Neuronal stem cell (in vitro differentiated cells): Measurements from ENCODE around the gene SHMT2.

Experiments used
- DNase-seq: peaks from one replicate; pipeline ENCODE4 v3.0.0-alpha.2; 2013; ENCODE audit warnings: low spot score
- H2AFZ ChIP-seq: one replicate; pipeline ENCODE4 v1.6.1; 2013; ENCODE audit warnings: mild to moderate bottlenecking, low read length, inconsistent platforms
- H2AK5ac ChIP-seq: 2 replicates; pipeline ENCODE4 v1.6.1; 2013; ENCODE audit warnings: low read depth, mild to moderate bottlenecking, inconsistent platforms, low read length, moderate library complexity, mixed read lengths
- H2BK120ac ChIP-seq: 2 replicates; pipeline ENCODE4 v1.6.1; 2013; ENCODE audit warnings: low read depth, mild to moderate bottlenecking, inconsistent platforms, low read length, moderate library complexity, mixed read lengths
- H2BK12ac ChIP-seq: one replicate; pipeline ENCODE4 v1.6.1; 2013; ENCODE audit warnings: low read length, inconsistent platforms
- H2BK15ac ChIP-seq: 2 replicates; pipeline ENCODE4 v1.6.1; 2013; ENCODE audit warnings: mild to moderate bottlenecking, low read length, inconsistent platforms, mixed read lengths
- H2BK5ac ChIP-seq: one replicate; pipeline ENCODE4 v1.6.1; 2013; ENCODE audit warnings: inconsistent platforms, mild to moderate bottlenecking, low read length, moderate library complexity
- H3K14ac ChIP-seq: one replicate; pipeline ENCODE4 v1.6.1; 2013; ENCODE audit warnings: low read length, inconsistent platforms
- H3K18ac ChIP-seq: 2 replicates; pipeline ENCODE4 v1.6.1; 2013; ENCODE audit warnings: low read length, inconsistent platforms
- H3K23ac ChIP-seq: 2 replicates; pipeline ENCODE4 v1.6.1; 2013; ENCODE audit warnings: low read depth, mild to moderate bottlenecking, mixed read lengths, low read length, inconsistent platforms; ENCODE audit not compliant: poor library complexity
- H3K27ac ChIP-seq: replicated peaks from 3 replicates; pipeline ENCODE4 v1.5.1; 2013; ENCODE audit warnings: low read length, inconsistent platforms
- H3K27me3 ChIP-seq, 3 experiments: 2 replicates each; pipeline ENCODE4 v1.6.1; 2013; ENCODE audit warnings: low read length in 3 of 3, mild to moderate bottlenecking in 2 of 3, inconsistent platforms in 1 of 3, low read depth in 1 of 3, mixed read lengths in 1 of 3, moderate library complexity in 1 of 3; ENCODE audit not compliant: control insufficient read depth in 3 of 3, insufficient read depth in 3 of 3
- H3K36me3 ChIP-seq, 2 donors: replicated peaks in 1 of 2; 2 replicates each; pipeline ENCODE4 v1.6.1; 2013; ENCODE audit warnings: low read length in 2 of 2; ENCODE audit not compliant: control insufficient read depth in 2 of 2, insufficient read depth in 2 of 2
- H3K4ac ChIP-seq: 2 replicates; pipeline ENCODE4 v1.6.1; 2013; ENCODE audit warnings: inconsistent platforms, mild to moderate bottlenecking, low read length, moderate library complexity
- H3K4me1 ChIP-seq, 2 donors: 1 replicate in 1 of 2; 2 replicates in 1 of 2; pipeline ENCODE4 v1.6.1; 2013; ENCODE audit warnings: low read length in 2 of 2, low read depth in 1 of 2; ENCODE audit not compliant: control insufficient read depth in 2 of 2, insufficient read depth in 1 of 2
- H3K4me2 ChIP-seq: one replicate; pipeline ENCODE4 v1.6.1; 2013; ENCODE audit warnings: mild to moderate bottlenecking, low read length, inconsistent platforms; ENCODE audit not compliant: insufficient read depth, poor library complexity, severe bottlenecking
- H3K4me3 ChIP-seq, 2 donors: 2 replicates each; pipeline ENCODE4 v1.5.1; 2013; ENCODE audit warnings: low read length in 2 of 2, mild to moderate bottlenecking in 2 of 2, inconsistent platforms in 1 of 2, moderate library complexity in 1 of 2
- H3K79me1 ChIP-seq: one replicate; pipeline ENCODE4 v1.6.1; 2013; ENCODE audit warnings: low read depth, mild to moderate bottlenecking, inconsistent platforms, low read length, moderate library complexity
- H3K9ac ChIP-seq: one replicate; pipeline ENCODE4 v1.6.1; 2013; ENCODE audit warnings: mild to moderate bottlenecking, low read depth, low read length, inconsistent platforms; ENCODE audit not compliant: poor library complexity
- H3K9me3 ChIP-seq, 2 donors: replicated peaks in 1 of 2; 2 replicates each; pipeline versions ENCODE3 to v1.6.1; 2013; ENCODE audit warnings: low read length in 2 of 2, mild to moderate bottlenecking in 2 of 2, inconsistent platforms in 1 of 2, low read depth in 1 of 2, mixed read lengths in 1 of 2, moderate library complexity in 1 of 2; ENCODE audit not compliant: control insufficient read depth in 2 of 2, insufficient read depth in 1 of 2
- H4K8ac ChIP-seq: one replicate; pipeline ENCODE4 v1.6.1; 2013; ENCODE audit warnings: low read depth, mild to moderate bottlenecking, inconsistent platforms, low read length, moderate library complexity
- H4K91ac ChIP-seq: one replicate; pipeline ENCODE4 v1.6.1; 2013; ENCODE audit warnings: low read length, low read depth, mild to moderate bottlenecking, inconsistent platforms; ENCODE audit not compliant: poor library complexity
- WGBS, 2 donors: extraction: QIAGEN DNeasy Blood & Tissue Kit; methylation state at CpG; one replicate each; pipeline ENCODE4 v1.1.7; 2013; ENCODE audit warnings: missing lambda C conversion rate in 2 of 2, mixed read lengths in 1 of 2; ENCODE audit not compliant: insufficient read length in 2 of 2, insufficient replicate concordance in 1 of 2; ENCODE audit errors: extremely low coverage in 2 of 2; 5-methylcytosine and 5-hydroxymethylcytosine counted together

Gene SHMT2

DNA sequence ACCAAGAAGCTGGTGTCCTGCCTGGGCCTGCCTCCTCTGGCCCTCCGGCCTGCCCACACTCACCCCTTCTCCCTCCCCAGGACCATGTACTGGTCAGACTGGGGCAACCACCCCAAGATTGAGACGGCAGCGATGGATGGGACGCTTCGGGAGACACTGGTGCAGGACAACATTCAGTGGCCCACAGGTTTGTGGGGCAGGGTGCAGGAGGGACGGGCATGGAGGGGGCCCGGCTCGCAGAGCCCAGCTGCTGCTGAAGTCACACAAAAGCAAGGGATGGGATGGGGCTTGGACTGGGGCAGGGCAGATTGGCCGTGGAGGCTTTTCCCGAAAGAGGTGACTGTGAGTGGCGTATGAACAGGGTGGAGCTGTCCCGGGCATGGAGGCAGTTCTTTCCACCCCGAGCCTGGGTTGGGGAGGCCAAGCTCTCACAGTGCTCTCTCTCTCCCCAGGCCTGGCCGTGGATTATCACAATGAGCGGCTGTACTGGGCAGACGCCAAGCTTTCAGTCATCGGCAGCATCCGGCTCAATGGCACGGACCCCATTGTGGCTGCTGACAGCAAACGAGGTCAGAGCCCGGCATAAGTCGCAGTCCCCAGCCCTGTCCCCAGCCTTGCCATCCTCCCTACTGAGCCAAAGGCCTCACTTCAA, 20.8 kb upstream of the SHMT2 start:
- Histone ChIP-seq H3K36me3 (peaks cover 64 to 93% of the 10 kb centered on the region in 2 donors), H2BK120ac (no peak overlapping the region), H3K4me3 (no peak overlapping the region), H2AK5ac (no peak overlapping the region), H3K18ac (no peak overlapping the region), H3K4me2 (no peak overlapping the region), H3K9me3 (peaks cover 0 to 1% of the 10 kb centered on the region in 2 donors), H3K4me1 (peaks cover 2% of the 10 kb centered on the region in 2 donors), H3K79me1 (no peaks in the 10 kb centered on the region), H2AFZ (no peak overlapping the region), H2BK15ac (no peak overlapping the region), H4K91ac (no peak overlapping the region), H3K9ac (no peak overlapping the region), H3K27me3 (peaks cover 0 to 4% (median 0%) of the 10 kb centered on the region in 3 experiments), H4K8ac (no peak overlapping the region), H3K27ac (no peak overlapping the region), H2BK12ac (no peak overlapping the region), H3K14ac (no peak overlapping the region), H3K23ac (peak overlapping the region; percentile 35), H3K4ac (no peak overlapping the region), H2BK5ac (no peak overlapping the region)
- no peak for DNase-seq
- no CpG with 5 or more reads among the region's 22 CpGs for whole genome bisulfite sequencing, 2 donors

DNA sequence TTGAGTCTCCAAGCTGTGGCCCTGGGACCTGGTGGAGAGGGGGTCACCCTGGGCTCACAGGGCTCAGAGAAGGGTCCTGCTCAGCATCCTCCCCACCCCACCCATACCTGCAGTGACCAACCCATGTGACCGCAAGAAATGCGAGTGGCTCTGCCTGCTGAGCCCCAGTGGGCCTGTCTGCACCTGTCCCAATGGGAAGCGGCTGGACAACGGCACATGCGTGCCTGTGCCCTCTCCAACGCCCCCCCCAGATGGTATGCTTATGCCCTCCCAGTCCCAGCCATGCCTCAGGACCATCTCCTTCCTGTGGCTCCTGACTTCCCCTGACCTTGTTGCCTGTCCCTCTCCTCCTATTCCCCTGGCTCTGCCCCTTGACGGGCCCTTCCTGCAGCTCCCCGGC, 19.6 kb upstream of the SHMT2 start:
- Histone ChIP-seq H3K18ac (no peak overlapping the region), H2BK12ac (no peak overlapping the region), H3K4me1 (peaks cover 8 to 10% of the 10 kb centered on the region in 2 donors), H3K4me2 (no peak overlapping the region), H3K27me3 (peaks cover 0 to 13% (median 5%) of the 10 kb centered on the region in 3 experiments), H3K27ac (no peak overlapping the region), H3K4me3 (no peak overlapping the region), H2AK5ac (no peak overlapping the region), H3K9me3 (peaks cover 0 to 1% of the 10 kb centered on the region in 2 donors), H2BK120ac (no peak overlapping the region), H3K36me3 (peaks cover 55 to 82% of the 10 kb centered on the region in 2 donors), H2BK15ac (no peak overlapping the region), H4K91ac (no peak overlapping the region), H4K8ac (no peak overlapping the region), H3K14ac (no peak overlapping the region), H2AFZ (no peak overlapping the region), H2BK5ac (peak overlapping the region; percentile 47), H3K4ac (no peak overlapping the region), H3K9ac (no peak overlapping the region), H3K79me1 (no peaks in the 10 kb centered on the region), H3K23ac (no peak overlapping the region)
- no CpG with 5 or more reads among the region's 8 CpGs for WGBS, 2 donors
- DNase-seq = no peak

DNA sequence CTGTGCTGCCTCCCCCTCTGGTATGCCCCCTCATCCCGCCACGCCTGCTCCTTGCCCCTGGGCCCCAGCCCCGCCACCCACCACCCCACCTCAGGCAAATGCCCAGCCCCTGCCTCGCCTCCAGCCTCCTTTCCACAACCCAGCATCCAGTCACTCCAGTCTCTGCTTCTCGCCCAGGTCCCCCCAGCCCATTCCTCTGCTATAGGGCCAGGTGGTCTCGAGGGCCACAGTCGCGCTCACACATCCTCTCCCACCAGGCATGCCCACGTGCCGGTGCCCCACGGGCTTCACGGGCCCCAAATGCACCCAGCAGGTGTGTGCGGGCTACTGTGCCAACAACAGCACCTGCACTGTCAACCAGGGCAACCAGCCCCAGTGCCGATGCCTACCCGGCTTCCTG, 19.1 kb upstream of the SHMT2 start:
- Histone ChIP-seq H3K9ac (no peak overlapping the region), H3K9me3 (peaks cover 0 to 1% of the 10 kb centered on the region in 2 donors), H3K27ac (no peak overlapping the region), H3K18ac (no peak overlapping the region), H3K79me1 (no peaks in the 10 kb centered on the region), H4K8ac (no peak overlapping the region), H3K36me3 (peaks cover 50 to 77% of the 10 kb centered on the region in 2 donors), H2AFZ (no peak overlapping the region), H3K4me1 (peaks cover 8 to 12% of the 10 kb centered on the region in 2 donors), H3K4me2 (no peak overlapping the region), H3K23ac (peak overlapping the region; percentile 16), H3K27me3 (peaks cover 4 to 19% (median 11%) of the 10 kb centered on the region in 3 experiments), H2BK5ac (peak overlapping the region; percentile 47), H2BK120ac (no peak overlapping the region), H2BK15ac (no peak overlapping the region), H2BK12ac (no peak overlapping the region), H4K91ac (no peak overlapping the region), H3K4me3 (no peak overlapping the region), H2AK5ac (peak overlapping the region; percentile 44), H3K4ac (no peak overlapping the region), H3K14ac (no peak overlapping the region)
- DNase-seq = no peak
- WGBS, 2 donors = no CpG with 5 or more reads among the region's 15 CpGs

DNA sequence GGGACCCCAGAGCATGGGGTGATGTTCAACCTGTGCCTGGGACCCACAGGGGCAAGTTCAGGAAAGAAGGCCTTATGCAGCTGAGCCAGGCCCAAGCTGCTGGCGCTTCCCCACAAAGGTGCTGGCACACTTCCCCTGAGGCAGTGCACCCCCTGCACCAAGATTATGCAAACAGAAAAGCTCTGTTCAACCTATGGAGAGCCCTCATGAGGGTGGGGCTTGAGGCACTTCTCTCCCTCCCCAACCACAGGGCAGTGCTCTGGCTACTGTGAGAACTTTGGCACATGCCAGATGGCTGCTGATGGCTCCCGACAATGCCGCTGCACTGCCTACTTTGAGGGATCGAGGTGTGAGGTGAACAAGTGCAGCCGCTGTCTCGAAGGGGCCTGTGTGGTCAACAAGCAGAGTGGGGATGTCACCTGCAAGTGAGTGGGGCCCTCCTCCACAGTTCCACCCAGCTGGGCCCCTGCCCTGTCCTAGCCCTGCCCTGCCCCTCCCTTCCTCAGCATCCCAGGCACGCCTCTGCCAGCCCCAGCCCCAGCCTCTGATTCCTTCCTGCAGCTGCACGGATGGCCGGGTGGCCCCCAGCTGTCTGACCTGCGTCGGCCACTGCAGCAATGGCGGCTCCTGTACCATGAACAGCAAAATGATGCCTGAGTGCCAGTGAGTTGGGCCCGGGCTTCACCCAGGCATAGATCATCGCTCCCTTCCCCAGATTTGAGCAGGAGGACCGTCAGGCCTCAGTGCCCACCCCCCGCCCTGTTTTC, 18.4 kb upstream of the SHMT2 start:
- no peak for DNase-seq
- H3K9me3 ChIP-seq = no peaks in the 10 kb centered on the region
- H3K14ac ChIP-seq = no peak overlapping the region
- H2AK5ac ChIP-seq = no peak overlapping the region
- H3K4me3 ChIP-seq = peak overlapping the region in 1 of 2 donors; percentile 52
- no peaks in the 10 kb centered on the region for H3K79me1 ChIP-seq
- no peak overlapping the region for H2BK5ac ChIP-seq
- no peak overlapping the region for H4K8ac ChIP-seq
- no peak overlapping the region for H2BK15ac ChIP-seq
- H3K36me3 ChIP-seq = peaks cover 43 to 71% of the 10 kb centered on the region in 2 donors
- no peak overlapping the region for H2BK120ac ChIP-seq
- H3K4me2 ChIP-seq = no peak overlapping the region
- no peak overlapping the region for H4K91ac ChIP-seq
- H2BK12ac ChIP-seq = no peak overlapping the region
- no peak overlapping the region for H3K9ac ChIP-seq
- no peak overlapping the region for H2AFZ ChIP-seq
- H3K4ac ChIP-seq = no peak overlapping the region
- H3K23ac ChIP-seq = peak overlapping the region; percentile 16
- no peak overlapping the region for H3K18ac ChIP-seq
- H3K4me1 ChIP-seq = peaks cover 8 to 18% of the 10 kb centered on the region in 2 donors
- H3K27me3 ChIP-seq = peaks cover 10 to 25% (median 17%) of the 10 kb centered on the region in 3 experiments
- no CpG with 5 or more reads among the region's 16 CpGs for WGBS, 2 donors
- no peak overlapping the region for H3K27ac ChIP-seq
